HL-60/S4 treated with retinoic acid at 250 ng/mL for 4 days and 3 days (cell line): ENCODE data around the gene HOXA10.

Experiments
- in situ Hi-C: fragments of 300-500 bp; cut with MboI; formaldehyde crosslinking; loops from 2 replicates; pipeline ENCODE4 v1.7.0; 2022; ENCODE audit warnings: low sequenced_read_pairs

Gene HOXA10

GRCh38 chr7:27204851-27205322 is 30.8 kb upstream of the HOXA10 start:
- in situ Hi-C loops, result loop anchor here (25.0 kb wide), 2 partner anchors 357 to 582 kb away; no protein-coding TSS in a partner anchor

- in situ Hi-C loops, result loop anchor here (25.0 kb wide), 2 partner anchors 358 to 583 kb away; no protein-coding TSS in a partner anchor
These were observed 30.0 kb upstream of the HOXA10 start for GRCh38 chr7:27203964-27204594.

- in situ Hi-C loops, result loop anchor here (25.0 kb wide), 2 partner anchors 359 to 584 kb away; no protein-coding TSS in a partner anchor
These were observed 29.3 kb upstream of the HOXA10 start for GRCh38 chr7:27203365-27203953.

GRCh38 chr7:27202862-27203134 is 28.7 kb upstream of the HOXA10 start:
- in situ Hi-C loops, result loop anchor here (25.0 kb wide), 2 partner anchors 360 to 585 kb away; no protein-coding TSS in a partner anchor

GRCh38 chr7:27202018-27202861 is 28.1 kb upstream of the HOXA10 start:
- in situ Hi-C loops, result loop anchor here (25.0 kb wide), 2 partner anchors 360 to 585 kb away; no protein-coding TSS in a partner anchor

GRCh38 chr7:27201580-27202017 is 27.5 kb upstream of the HOXA10 start:
- in situ Hi-C loops, result loop anchor here (25.0 kb wide), 2 partner anchors 361 to 586 kb away; no protein-coding TSS in a partner anchor

- in situ Hi-C loops, result loop anchor here (25.0 kb wide), 2 partner anchors 361 to 586 kb away; no protein-coding TSS in a partner anchor
These were observed 26.9 kb upstream of the HOXA10 start for GRCh38 chr7:27200761-27201579.

GRCh38 chr7:27199849-27200760 is 26.0 kb upstream of the HOXA10 start, which contains the start of gene HOXA13:
TSS of gene HOXA13 (minus strand) at chr7:27200091. CDS start at chr7:27200077, 14 bp downstream.
- in situ Hi-C loops, result loop anchor here (25.0 kb wide), 3 partner anchors 362 to 1313 kb away; no protein-coding TSS in a partner anchor

- in situ Hi-C loops, result loop anchor here (25.0 kb wide), 1 partner anchor 1312 kb away; no protein-coding TSS in a partner anchor
These were observed 25.0 kb upstream of the HOXA10 start for GRCh38 chr7:27198871-27199801.

- in situ Hi-C loops, result loop anchor here (25.0 kb wide), 1 partner anchor 1311 kb away; no protein-coding TSS in a partner anchor
These were observed 24.2 kb upstream of the HOXA10 start for GRCh38 chr7:27198138-27198841.

- in situ Hi-C loops, result loop anchor here (25.0 kb wide), 1 partner anchor 1310 kb away; no protein-coding TSS in a partner anchor
These were observed 23.3 kb upstream of the HOXA10 start for GRCh38 chr7:27197137-27198042.

- in situ Hi-C loops, result loop anchor here (25.0 kb wide), 1 partner anchor 1309 kb away; no protein-coding TSS in a partner anchor
These were observed 22.2 kb upstream of the HOXA10 start for GRCh38 chr7:27196287-27196767.

- in situ Hi-C loops, result loop anchor here (25.0 kb wide), 1 partner anchor 1308 kb away; no protein-coding TSS in a partner anchor
These were observed 20.7 kb upstream of the HOXA10 start for GRCh38 chr7:27194686-27195379.

GRCh38 chr7:27194002-27194352 is 19.9 kb upstream of the HOXA10 start:
- in situ Hi-C loops, result loop anchor here (25.0 kb wide), 1 partner anchor 1307 kb away; no protein-coding TSS in a partner anchor

GRCh38 chr7:27193335-27194001 is 19.3 kb upstream of the HOXA10 start:
- in situ Hi-C loops, result loop anchor here (25.0 kb wide), 1 partner anchor 1306 kb away; no protein-coding TSS in a partner anchor
